Hepatocyte (in vitro differentiated cells): ENCODE data around the gene ONECUT2.

ENCODE experiments used
- EZH2 ChIP-seq: fragments of 200-600 bp; sonication (generic); IDR thresholded peaks from 2 replicates; pipeline ENCODE4 v1.6.1; 2016; ENCODE audit warnings: antibody characterized with exemption, mild to moderate bottlenecking, borderline replicate concordance
- TF ChIP-seq, protein P1 (sequence below): fragments of 200-600 bp; sonication (generic); IDR thresholded peaks from 2 replicates; pipeline ENCODE4 v1.5.1; 2016; ENCODE audit warnings: antibody characterized with exemption, mild to moderate bottlenecking; ENCODE audit not compliant: poor library complexity

DNA sequence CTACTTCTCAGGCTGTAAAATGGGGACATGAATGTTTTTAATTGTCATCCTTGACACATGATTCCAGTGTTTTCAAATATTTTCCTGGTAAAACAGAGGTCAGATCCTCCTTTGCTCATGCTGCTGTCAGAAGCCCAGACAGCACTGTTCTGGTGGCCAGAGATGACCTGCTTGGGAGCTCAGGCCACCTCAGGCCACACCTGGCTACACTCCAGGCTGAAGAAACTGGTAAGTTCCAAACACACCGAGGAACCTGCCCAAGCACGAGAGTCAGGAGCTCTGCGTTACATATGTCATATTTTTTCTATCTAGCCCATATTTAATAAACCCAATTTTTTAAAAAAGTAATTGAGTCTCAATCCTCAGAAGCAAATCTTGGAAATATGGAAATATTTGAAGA is 103.4 kb downstream of the ONECUT2 start:
- TF ChIP-seq, protein P1, sequence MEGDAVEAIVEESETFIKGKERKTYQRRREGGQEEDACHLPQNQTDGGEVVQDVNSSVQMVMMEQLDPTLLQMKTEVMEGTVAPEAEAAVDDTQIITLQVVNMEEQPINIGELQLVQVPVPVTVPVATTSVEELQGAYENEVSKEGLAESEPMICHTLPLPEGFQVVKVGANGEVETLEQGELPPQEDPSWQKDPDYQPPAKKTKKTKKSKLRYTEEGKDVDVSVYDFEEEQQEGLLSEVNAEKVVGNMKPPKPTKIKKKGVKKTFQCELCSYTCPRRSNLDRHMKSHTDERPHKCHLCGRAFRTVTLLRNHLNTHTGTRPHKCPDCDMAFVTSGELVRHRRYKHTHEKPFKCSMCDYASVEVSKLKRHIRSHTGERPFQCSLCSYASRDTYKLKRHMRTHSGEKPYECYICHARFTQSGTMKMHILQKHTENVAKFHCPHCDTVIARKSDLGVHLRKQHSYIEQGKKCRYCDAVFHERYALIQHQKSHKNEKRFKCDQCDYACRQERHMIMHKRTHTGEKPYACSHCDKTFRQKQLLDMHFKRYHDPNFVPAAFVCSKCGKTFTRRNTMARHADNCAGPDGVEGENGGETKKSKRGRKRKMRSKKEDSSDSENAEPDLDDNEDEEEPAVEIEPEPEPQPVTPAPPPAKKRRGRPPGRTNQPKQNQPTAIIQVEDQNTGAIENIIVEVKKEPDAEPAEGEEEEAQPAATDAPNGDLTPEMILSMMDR = no peak
- no peak for TF ChIP-seq EZH2
